HepG2 (cell line): Measurements from ENCODE around the gene SYVN1. TPM values are rescaled to one million over a fixed set of nuclear protein-coding genes. Genes with fewer than 3 reads are reported as not detected.
A peak's percentile ranks its signal among the peaks of the same experiment; 100 is the strongest.

Source experiments
- ATF7-NPFF ChIP-seq: sonication (generic); formaldehyde crosslinking; IDR thresholded peaks from 2 replicates; pipeline ENCODE4 v1.8.1; 2023; ENCODE audit warnings: mild to moderate bottlenecking, low read depth, missing genetic modification reagents, moderate library complexity
- GATAD1 ChIP-seq: IDR thresholded peaks from 2 replicates; pipeline ENCODE4 v1.6.1; 2016; ENCODE audit warnings: missing genetic modification reagents, missing compliant biosample characterization
- KDM3A ChIP-seq: IDR thresholded peaks from 2 replicates; pipeline ENCODE4 v1.6.1; 2018; ENCODE audit warnings: low read depth, missing compliant biosample characterization
- MEF2D ChIP-seq: sonication (generic); formaldehyde crosslinking; IDR thresholded peaks from 2 replicates; pipeline ENCODE4 v1.5.1; 2020; ENCODE audit warnings: mild to moderate bottlenecking, missing genetic modification reagents
- POGZ ChIP-seq: sonication (generic); formaldehyde crosslinking; IDR thresholded peaks from 2 replicates; pipeline ENCODE4 v1.4.0; 2020; ENCODE audit warnings: mild to moderate bottlenecking, missing genetic modification reagents
- REXO4 ChIP-seq: sonication (generic); formaldehyde crosslinking; IDR thresholded peaks from 2 replicates; pipeline ENCODE4 v1.8.0; 2022; ENCODE audit warnings: missing genetic modification reagents, mild to moderate bottlenecking, borderline replicate concordance
- SMAD3 ChIP-seq: sonication (generic); formaldehyde crosslinking; IDR thresholded peaks from 2 replicates; pipeline ENCODE4 v1.4.0; 2020; ENCODE audit warnings: missing genetic modification reagents
- SRSF1 ChIP-seq: fragments of 200-400 bp; formaldehyde crosslinking; optimal IDR thresholded peaks from 2 replicates; pipeline ENCODE3; 2017; ENCODE audit warnings: mild to moderate bottlenecking, low read depth, low read length, moderate library complexity
- U2AF1 ChIP-seq: fragments of 200-400 bp; formaldehyde crosslinking; optimal IDR thresholded peaks from 2 replicates; pipeline ENCODE3; 2017; ENCODE audit warnings: mild to moderate bottlenecking, low read depth, low read length
- ZBTB3 ChIP-seq: sonication (generic); formaldehyde crosslinking; IDR thresholded peaks from 2 replicates; pipeline ENCODE4 v1.4.0; 2020; ENCODE audit warnings: low read depth, mild to moderate bottlenecking, moderate library complexity, missing genetic modification reagents, borderline replicate concordance
- ZMYM2 ChIP-seq: sonication (generic); formaldehyde crosslinking; IDR thresholded peaks from 2 replicates; pipeline ENCODE4 v1.8.0; 2022; ENCODE audit warnings: mild to moderate bottlenecking, missing genetic modification reagents
- ZNF124 ChIP-seq: sonication (generic); formaldehyde crosslinking; IDR thresholded peaks from 2 replicates; pipeline ENCODE4 v1.4.0; 2020; ENCODE audit warnings: missing genetic modification reagents
- ZNF451 ChIP-seq: sonication (generic); formaldehyde crosslinking; IDR thresholded peaks from 2 replicates; pipeline ENCODE4 v1.5.0; 2020; ENCODE audit warnings: mild to moderate bottlenecking, missing genetic modification reagents
- ZNF543 ChIP-seq: sonication (generic); formaldehyde crosslinking; IDR thresholded peaks from 2 replicates; pipeline ENCODE4 v1.4.0; 2020; ENCODE audit warnings: mild to moderate bottlenecking, missing genetic modification reagents
- ZNF772 ChIP-seq: sonication (generic); formaldehyde crosslinking; IDR thresholded peaks from 2 replicates; pipeline ENCODE4 v1.5.0; 2020; ENCODE audit warnings: mild to moderate bottlenecking, missing genetic modification reagents
- polyA plus RNA-seq, 8 experiments: library from polyadenylated mRNA; depleted of rRNA in 3 of 8; stranded (reverse) in 7 of 8; unstranded in 1 of 8; fragments of >200 nt; fragmentation: Illumina TruSeq in 4 of 8; extraction: Trizol in 4 of 8; gene quantifications; 2 replicates each; pipeline versions ENCODE4 v1.2.1 to v1.2.3, GENCODE V29; 2011 to 2016; ENCODE audit warnings: low read depth in 4 of 8, missing spikeins in 1 of 8, mixed read lengths in 1 of 8; ENCODE audit not compliant: insufficient read depth in 1 of 8
- total RNA-seq, 5 experiments: library from RNA; depleted of rRNA; stranded (reverse); fragments of >200 nt; fragmentation: Illumina TruSeq; extraction: Trizol; gene quantifications; 2 replicates each; pipeline ENCODE4 v1.2.3, GENCODE V29; 2016; ENCODE audit warnings: low read depth in 1 of 5
- TF ChIP-seq, protein P1 (sequence below): sonication (generic); formaldehyde crosslinking; IDR thresholded peaks from 2 replicates; pipeline ENCODE4 v1.5.1; 2020; ENCODE audit warnings: mild to moderate bottlenecking, moderate library complexity, missing genetic modification reagents
- TF ChIP-seq, protein P2 (sequence below): sonication (generic); formaldehyde crosslinking; IDR thresholded peaks from 2 replicates; pipeline ENCODE4 v1.8.1; 2023; ENCODE audit warnings: mild to moderate bottlenecking, moderate library complexity, missing genetic modification reagents
- TF ChIP-seq, protein P3 (sequence below): sonication (generic); formaldehyde crosslinking; IDR thresholded peaks from 2 replicates; pipeline ENCODE4 v1.4.0; 2020; ENCODE audit warnings: missing genetic modification reagents
- TF ChIP-seq, protein P4 (sequence below): sonication (generic); formaldehyde crosslinking; IDR thresholded peaks from 2 replicates; pipeline ENCODE4 v1.4.0; 2020; ENCODE audit warnings: mild to moderate bottlenecking, missing genetic modification reagents

The SYVN1 gene
- total and polyA plus RNA-seq, 2 of the 13 experiments (the other 11 are each of a cell fraction or from before 2014, with no cell fraction given): 10.3 to 22.5 TPM

DNA sequence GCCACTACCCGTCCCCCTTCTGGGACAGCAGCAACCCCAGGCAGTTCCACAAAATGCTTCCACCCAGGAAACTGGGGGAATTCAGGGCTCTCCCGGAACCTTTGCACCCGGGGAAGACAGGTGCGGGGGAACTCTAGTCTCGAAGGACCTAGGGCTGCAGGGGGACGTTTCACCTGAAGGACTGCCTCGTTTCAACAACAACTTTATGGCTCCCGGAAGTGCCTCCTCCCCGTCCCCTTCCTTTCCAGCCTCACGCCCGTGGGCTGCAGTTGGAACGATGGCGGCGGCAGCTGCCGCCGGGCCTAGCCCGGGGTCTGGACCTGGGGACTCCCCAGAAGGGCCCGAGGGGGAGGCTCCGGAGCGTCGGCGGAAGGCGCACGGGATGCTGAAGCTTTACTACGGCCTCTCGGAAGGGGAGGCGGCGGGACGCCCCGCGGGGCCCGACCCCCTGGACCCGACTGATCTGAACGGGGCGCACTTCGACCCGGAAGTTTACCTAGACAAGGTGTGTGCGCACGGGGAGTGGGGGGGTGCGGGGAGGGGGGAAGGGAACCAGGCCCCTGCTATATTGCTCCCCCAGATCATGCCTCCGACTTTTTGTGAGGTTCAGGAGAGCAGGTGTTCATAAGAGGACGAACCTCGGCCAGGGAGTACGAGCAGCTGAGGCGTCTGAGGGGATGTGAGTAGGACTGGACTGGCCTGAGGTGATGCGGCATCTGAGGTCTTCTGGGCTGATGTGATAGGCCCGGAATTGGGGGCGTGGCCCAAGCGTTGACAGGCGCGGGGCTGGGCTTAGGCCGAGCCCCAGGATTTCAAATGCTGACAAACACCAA, 38.1 kb downstream of the SYVN1 start, which contains the start of gene VPS51 (continued):
- TF ChIP-seq, protein P1, sequence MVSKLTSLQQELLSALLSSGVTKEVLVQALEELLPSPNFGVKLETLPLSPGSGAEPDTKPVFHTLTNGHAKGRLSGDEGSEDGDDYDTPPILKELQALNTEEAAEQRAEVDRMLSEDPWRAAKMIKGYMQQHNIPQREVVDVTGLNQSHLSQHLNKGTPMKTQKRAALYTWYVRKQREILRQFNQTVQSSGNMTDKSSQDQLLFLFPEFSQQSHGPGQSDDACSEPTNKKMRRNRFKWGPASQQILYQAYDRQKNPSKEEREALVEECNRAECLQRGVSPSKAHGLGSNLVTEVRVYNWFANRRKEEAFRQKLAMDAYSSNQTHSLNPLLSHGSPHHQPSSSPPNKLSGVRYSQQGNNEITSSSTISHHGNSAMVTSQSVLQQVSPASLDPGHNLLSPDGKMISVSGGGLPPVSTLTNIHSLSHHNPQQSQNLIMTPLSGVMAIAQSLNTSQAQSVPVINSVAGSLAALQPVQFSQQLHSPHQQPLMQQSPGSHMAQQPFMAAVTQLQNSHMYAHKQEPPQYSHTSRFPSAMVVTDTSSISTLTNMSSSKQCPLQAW (CRISPR knock-in tag): no peak; the same call in 1 of the 2 replicates
- TF ChIP-seq, protein P2, sequence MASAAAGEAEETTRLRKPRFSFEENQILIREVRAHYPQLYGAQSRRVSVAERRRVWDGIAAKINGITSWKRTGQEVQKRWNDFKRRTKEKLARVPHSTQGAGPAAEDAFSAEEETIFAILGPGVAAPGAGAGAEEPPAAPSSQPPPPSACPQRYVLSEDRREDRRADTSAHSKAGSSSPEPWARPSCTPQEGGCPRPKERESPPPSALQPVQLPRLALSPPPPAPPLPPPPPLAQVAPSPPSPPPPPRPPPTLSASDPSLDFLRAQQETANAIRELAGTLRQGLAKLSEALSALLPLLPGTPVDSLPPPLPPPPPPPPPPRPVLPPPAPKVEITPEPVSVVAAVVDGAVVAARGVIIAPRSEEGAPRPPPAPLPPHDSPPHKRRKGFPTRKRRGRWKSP (CRISPR knock-in tag): peak; percentile 55; the same call in 1 of the 2 replicates
- TF ChIP-seq MEF2D (CRISPR knock-in tag): peak; percentile 59; the same call in 1 of the 2 replicates
- no peak for TF ChIP-seq SRSF1
- TF ChIP-seq, protein P3, sequence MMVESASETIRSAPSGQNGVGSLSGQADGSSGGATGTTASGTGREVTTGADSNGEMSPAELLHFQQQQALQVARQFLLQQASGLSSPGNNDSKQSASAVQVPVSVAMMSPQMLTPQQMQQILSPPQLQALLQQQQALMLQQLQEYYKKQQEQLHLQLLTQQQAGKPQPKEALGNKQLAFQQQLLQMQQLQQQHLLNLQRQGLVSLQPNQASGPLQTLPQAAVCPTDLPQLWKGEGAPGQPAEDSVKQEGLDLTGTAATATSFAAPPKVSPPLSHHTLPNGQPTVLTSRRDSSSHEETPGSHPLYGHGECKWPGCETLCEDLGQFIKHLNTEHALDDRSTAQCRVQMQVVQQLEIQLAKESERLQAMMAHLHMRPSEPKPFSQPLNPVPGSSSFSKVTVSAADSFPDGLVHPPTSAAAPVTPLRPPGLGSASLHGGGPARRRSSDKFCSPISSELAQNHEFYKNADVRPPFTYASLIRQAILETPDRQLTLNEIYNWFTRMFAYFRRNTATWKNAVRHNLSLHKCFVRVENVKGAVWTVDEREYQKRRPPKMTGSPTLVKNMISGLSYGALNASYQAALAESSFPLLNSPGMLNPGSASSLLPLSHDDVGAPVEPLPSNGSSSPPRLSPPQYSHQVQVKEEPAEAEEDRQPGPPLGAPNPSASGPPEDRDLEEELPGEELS (CRISPR knock-in tag): peak; percentile 47
- TF ChIP-seq, protein P4, sequence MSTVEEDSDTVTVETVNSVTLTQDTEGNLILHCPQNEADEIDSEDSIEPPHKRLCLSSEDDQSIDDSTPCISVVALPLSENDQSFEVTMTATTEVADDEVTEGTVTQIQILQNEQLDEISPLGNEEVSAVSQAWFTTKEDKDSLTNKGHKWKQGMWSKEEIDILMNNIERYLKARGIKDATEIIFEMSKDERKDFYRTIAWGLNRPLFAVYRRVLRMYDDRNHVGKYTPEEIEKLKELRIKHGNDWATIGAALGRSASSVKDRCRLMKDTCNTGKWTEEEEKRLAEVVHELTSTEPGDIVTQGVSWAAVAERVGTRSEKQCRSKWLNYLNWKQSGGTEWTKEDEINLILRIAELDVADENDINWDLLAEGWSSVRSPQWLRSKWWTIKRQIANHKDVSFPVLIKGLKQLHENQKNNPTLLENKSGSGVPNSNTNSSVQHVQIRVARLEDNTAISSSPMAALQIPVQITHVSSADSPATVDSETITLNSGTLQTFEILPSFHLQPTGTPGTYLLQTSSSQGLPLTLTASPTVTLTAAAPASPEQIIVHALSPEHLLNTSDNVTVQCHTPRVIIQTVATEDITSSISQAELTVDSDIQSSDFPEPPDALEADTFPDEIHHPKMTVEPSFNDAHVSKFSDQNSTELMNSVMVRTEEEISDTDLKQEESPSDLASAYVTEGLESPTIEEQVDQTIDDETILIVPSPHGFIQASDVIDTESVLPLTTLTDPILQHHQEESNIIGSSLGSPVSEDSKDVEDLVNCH (CRISPR knock-in tag): no peak
- peak; percentile 75 for TF ChIP-seq ZNF772 (CRISPR knock-in tag)
- peak; percentile 83; the same call in 1 of the 2 replicates for TF ChIP-seq ZNF124
- TF ChIP-seq ZMYM2 (CRISPR knock-in tag): peak; percentile 49; the same call in 1 of the 2 replicates
- TF ChIP-seq SMAD3: peak; percentile 70; the same call in 1 of the 2 replicates
- peak; percentile 55; the same call in 1 of the 2 replicates for TF ChIP-seq KDM3A (CRISPR knock-in tag)
- TF ChIP-seq GATAD1 (CRISPR knock-in tag): peak; percentile 97
- TF ChIP-seq REXO4 (CRISPR knock-in tag): no peak
- TF ChIP-seq ZNF451 (CRISPR knock-in tag): peak; percentile 69; the same call in 1 of the 2 replicates
- no peak for TF ChIP-seq U2AF1
- no peak; the same call in 1 of the 2 replicates for TF ChIP-seq ATF7-NPFF (CRISPR knock-in tag)
- no peak for TF ChIP-seq ZBTB3 (CRISPR knock-in tag)
- 0 out of 2 replicates have a peak, but pooled peaks have one; percentile 27 for TF ChIP-seq ZNF543 (CRISPR knock-in tag)
- TF ChIP-seq POGZ (CRISPR knock-in tag): peak; percentile 81
